Left ventricle myocardium inferior (tissue), 1 donor: ENCODE data around the gene MYDGF. TPM values are rescaled to one million over a fixed set of nuclear protein-coding genes. Genes with fewer than 3 reads are reported as not detected.

Source experiments
- DNase-seq: peaks from one replicate; pipeline ENCODE4 v3.0.0-alpha.2; 2020
- H3K27ac ChIP-seq: fragments of 200-600 bp; replicated peaks from 2 replicates; pipeline ENCODE4 v1.8.0; 2021
- H3K27me3 ChIP-seq: fragments of 200-600 bp; 2 replicates; pipeline ENCODE4 v1.8.0; 2021; ENCODE audit warnings: low read depth
- H3K36me3 ChIP-seq: fragments of 200-600 bp; 2 replicates; pipeline ENCODE4 v1.8.0; 2021
- H3K4me1 ChIP-seq: fragments of 200-600 bp; 2 replicates; pipeline ENCODE4 v1.8.0; 2021
- H3K4me3 ChIP-seq: fragments of 200-600 bp; 2 replicates; pipeline ENCODE4 v1.8.0; 2021; ENCODE audit warnings: mild to moderate bottlenecking, moderate library complexity
- H3K9me3 ChIP-seq: fragments of 200-600 bp; replicated peaks from 2 replicates; pipeline ENCODE4 v1.8.0; 2021
- CTCF ChIP-seq: fragments of 200-600 bp; IDR thresholded peaks from 2 replicates; pipeline ENCODE4 v1.8.0; 2021; ENCODE audit warnings: antibody characterized with exemption, mild to moderate bottlenecking, borderline replicate concordance
- intact Hi-C: fragments of 100-400 bp; cut with micrococcal nuclease; formaldehyde crosslinking; loops from one replicate; pipeline ENCODE4 v1.11.0; 2022
- total RNA-seq: library from RNA; stranded (reverse); fragmentation: NEBNext Ultra II Directional; extraction: Animal tissue kit (Norgen Biotek cat#: 25700); gene quantifications from one replicate; pipeline ENCODE4 v1.2.1, GENCODE V29; 2021
- donor health status: DM: no; HTN: yes; CAD: no; lungs with severe emphysema.

MYDGF gene
- total RNA-seq, 1 donor from 2014 or later: 26.3 TPM

DNA sequence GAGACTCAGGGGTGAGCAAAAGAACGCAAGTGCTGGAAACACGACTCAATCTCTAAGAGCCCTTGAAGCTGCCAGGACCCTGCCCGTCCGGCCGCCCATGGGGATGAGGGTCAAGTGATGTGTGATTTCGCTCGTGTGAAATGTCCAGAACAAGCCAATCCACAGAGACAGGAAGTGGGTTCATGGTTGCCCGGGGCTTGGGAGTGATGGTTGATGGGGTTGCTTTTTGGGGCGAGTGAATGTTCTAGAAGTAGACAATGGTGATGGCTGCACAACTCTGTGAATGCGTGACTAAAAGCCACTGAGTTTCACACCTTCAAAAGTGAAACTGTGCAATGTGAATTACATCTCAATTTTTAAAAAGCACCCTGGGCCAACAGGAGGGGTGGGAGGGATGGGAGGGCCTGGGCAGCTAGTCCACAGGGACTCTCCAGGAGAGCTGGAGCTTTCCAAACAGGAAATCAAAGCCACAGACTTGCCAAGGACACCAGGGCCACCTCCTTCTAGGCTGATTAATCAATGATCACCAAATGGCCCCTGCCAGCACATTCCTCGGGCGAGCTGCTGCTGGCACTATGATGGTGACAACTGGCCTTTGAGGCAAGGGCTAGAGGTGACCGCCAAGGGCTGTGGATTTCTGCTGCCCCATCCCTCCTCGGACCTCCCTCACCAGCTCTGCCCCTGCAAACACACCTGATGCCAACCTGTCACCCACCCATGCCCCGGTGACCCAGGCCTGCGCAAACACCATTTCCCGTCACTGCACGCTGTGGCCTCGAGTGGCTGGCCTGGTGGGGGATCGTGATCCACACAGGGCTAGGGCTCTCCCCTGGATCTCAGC is 39.5 kb upstream of the MYDGF start:
- Histone ChIP-seq H3K36me3 (peaks cover 62% of the 10 kb centered on the region), H3K4me1 (peaks cover 81% of the 10 kb centered on the region), H3K27me3 (no peaks in the 10 kb centered on the region), H3K27ac (peak overlapping the region; percentile 93), H3K4me3 (no peak overlapping the region), H3K9me3 (no peaks in the 10 kb centered on the region)
- no peak for DNase-seq
- intact Hi-C loops: no loop called here
- TF ChIP-seq CTCF: no peak

- Histone ChIP-seq H3K4me3 (no peak overlapping the region), H3K36me3 (peaks cover 64% of the 10 kb centered on the region), H3K27me3 (no peaks in the 10 kb centered on the region), H3K9me3 (no peaks in the 10 kb centered on the region), H3K4me1 (peaks cover 66% of the 10 kb centered on the region), H3K27ac (peak overlapping the region; percentile 93)
- intact Hi-C loops: no loop called here
- TF ChIP-seq CTCF: no peak
- peak; percentile 77 for DNase-seq
These were observed 38.0 kb upstream of the MYDGF start for GRCh38 chr19:4707956-4708650.

DNA sequence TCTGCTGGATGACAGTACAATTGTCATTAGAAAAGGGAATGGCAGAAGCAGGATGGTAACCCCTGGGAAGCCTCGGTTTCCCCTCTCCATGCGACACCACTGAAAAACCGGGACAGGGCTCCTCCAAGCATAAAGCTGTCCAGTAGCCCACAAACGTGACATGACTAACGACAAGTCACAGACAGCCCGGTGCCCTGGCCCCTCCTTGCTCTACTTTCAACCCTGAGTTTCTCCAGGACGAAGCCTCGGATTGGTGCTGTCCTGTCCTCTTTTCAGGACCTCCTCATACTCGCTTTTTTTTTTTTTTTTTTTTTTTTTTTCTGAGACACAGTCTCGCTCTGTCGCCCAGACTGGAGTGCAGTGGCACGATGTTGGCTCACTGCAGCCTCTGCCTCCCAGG is 37.2 kb upstream of the MYDGF start:
- Histone ChIP-seq H3K9me3 (no peaks in the 10 kb centered on the region), H3K4me1 (peaks cover 59% of the 10 kb centered on the region), H3K27me3 (no peaks in the 10 kb centered on the region), H3K36me3 (peaks cover 63% of the 10 kb centered on the region), H3K4me3 (no peak overlapping the region), H3K27ac (peak overlapping the region; percentile 93)
- no peak for DNase-seq
- intact Hi-C loops: no loop called here
- no peak for TF ChIP-seq CTCF

DNA sequence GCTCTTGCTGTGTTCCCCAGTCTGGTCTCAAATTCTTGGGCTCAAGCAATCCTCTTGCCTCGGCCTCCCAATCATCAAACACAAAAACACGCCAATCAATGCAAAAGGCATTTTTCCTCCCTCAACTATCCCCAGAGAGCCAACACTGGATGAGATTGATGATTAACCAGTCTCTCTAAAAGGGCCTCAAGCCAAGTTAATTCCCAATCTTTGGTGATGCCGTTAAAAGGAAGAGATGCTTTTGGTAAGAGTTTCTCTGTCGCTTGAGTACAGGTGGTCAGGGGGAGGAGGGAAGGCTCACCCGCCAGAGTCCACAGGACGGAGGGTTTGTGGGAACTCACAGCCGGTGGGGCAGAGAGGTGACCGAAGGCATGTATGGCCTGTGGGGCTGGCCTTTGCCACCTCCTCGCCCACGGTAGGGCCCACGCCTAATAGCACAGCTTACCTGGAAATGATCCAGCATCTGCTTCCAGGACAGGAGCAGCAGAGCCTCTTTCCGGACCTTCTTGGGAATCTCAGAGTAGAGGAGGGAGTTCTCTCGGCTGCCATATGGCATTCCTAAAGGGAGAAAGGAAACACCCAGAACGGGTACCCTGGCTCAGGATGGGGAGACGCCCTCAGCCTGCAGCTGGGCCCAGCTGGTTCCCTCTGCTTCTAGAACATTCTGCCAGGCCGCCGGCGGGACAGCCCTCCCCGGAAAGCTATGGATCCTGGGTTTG is 35.4 kb upstream of the MYDGF start:
- intact Hi-C loops: no loop called here
- no peak for TF ChIP-seq CTCF
- Histone ChIP-seq H3K4me3 (no peak overlapping the region), H3K27me3 (no peaks in the 10 kb centered on the region), H3K27ac (peak overlapping the region; percentile 93), H3K36me3 (peaks cover 63% of the 10 kb centered on the region), H3K9me3 (no peaks in the 10 kb centered on the region), H3K4me1 (peaks cover 55% of the 10 kb centered on the region)
- DNase-seq: peak; percentile 64

DNA sequence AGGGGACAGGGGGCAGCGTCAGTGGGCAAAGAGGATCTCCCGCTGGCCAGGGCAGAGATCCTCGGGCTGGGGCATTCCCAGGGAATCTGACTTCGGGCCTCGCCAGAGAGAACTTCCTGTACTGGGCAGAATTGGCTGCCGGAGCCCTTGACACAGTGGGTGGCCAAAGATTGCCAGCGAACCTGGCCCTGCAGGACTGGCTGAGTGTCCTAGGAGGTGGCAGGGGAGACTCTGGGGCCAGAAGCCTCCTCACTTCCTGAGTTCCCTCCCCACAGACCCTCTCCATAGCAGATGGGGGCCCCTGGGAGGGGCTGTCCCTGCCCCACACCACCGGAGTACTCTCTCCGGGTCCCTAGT is 34.2 kb upstream of the MYDGF start:
- H3K27ac ChIP-seq: peak overlapping the region; percentile 19
- no peak for TF ChIP-seq CTCF
- no peak for DNase-seq
- no peaks in the 10 kb centered on the region for H3K27me3 ChIP-seq
- peaks cover 70% of the 10 kb centered on the region for H3K36me3 ChIP-seq
- intact Hi-C loops: no loop called here
- no peaks in the 10 kb centered on the region for H3K9me3 ChIP-seq
- no peak overlapping the region for H3K4me3 ChIP-seq
- H3K4me1 ChIP-seq: peaks cover 49% of the 10 kb centered on the region
